GM12878 (cell line): ENCODE results near the gene CD27. TPM values are rescaled to one million over a fixed set of nuclear protein-coding genes. Genes with fewer than 3 reads are reported as not detected.
A peak's percentile ranks its signal among the peaks of the same experiment; 100 is the strongest.

ENCODE experiments used
- ATAC-seq: fragments of 200-7000 bp; cut with Tn5 transposase; 3 replicates; pipeline ENCODE4 v1.9.1; 2020; ENCODE audit warnings: mild to moderate bottlenecking, moderate library complexity
- BruUV-seq: library from RNA; stranded (reverse); fragments of 400-500 nt; replicated peaks from 2 replicates; lab custom pipeline; 2021; lab: Mats Ljungman, UMichigan
- CTCF ChIA-PET: fragments of 300-600 bp; sonication (Branson Sonifier 250); formaldehyde crosslinking; extraction: SDS; loops from one replicate; lab custom pipeline; 2021; ENCODE audit warnings: inconsistent platforms; lab: Yijun Ruan, JAX
- POLR2A ChIA-PET: fragments of 350-600 bp; formaldehyde crosslinking; extraction: SDS; loops from one replicate; lab custom pipeline; 2021; ENCODE audit warnings: inconsistent platforms; lab: Charles Lee
- RAD21 ChIA-PET: fragments of 300-600 bp; sonication (Branson Sonifier 250); formaldehyde crosslinking; loops from one replicate; lab custom pipeline; 2023; ENCODE audit warnings: antibody characterized with exemption; ENCODE audit not compliant: unreplicated experiment; lab: Charles Lee
- SMC1A ChIA-PET: fragments of 300-600 bp; sonication (Branson Sonifier 250); formaldehyde crosslinking; loops from one replicate; lab custom pipeline; 2023; ENCODE audit not compliant: unreplicated experiment, uncharacterized antibody; lab: Charles Lee
- DNase-seq: peaks from one replicate; pipeline ENCODE4 v3.0.0-alpha.2; 2011; ENCODE audit warnings: low read depth, low spot score
- FAIRE-seq: peaks from 3 replicates; lab custom pipeline; 2011; peaks lifted over from hg19 to GRCh38; lab: Jason Lieb, UNC
- H2AFZ ChIP-seq: 2 replicates; pipeline ENCODE4 v1.6.0; 2011; ENCODE audit warnings: low read depth, low read length, control low read depth; ENCODE audit not compliant: control insufficient read depth
- H3K27ac ChIP-seq: 2 replicates; pipeline ENCODE4 v1.5.1; 2011; ENCODE audit warnings: control low read depth; ENCODE audit not compliant: control insufficient read depth, insufficient read depth
- H3K27me3 ChIP-seq, 2 experiments: replicated peaks in 1 of 2; 2 replicates each; pipeline versions ENCODE4 v1.6.0 to v1.6.1; 2011; ENCODE audit warnings: low read length in 1 of 2; ENCODE audit not compliant: control insufficient read depth in 2 of 2, insufficient read depth in 2 of 2
- H3K36me3 ChIP-seq, 2 experiments: 2 replicates each; pipeline ENCODE4 v1.5.1; 2011; ENCODE audit warnings: low read length in 1 of 2; ENCODE audit not compliant: control insufficient read depth in 2 of 2, insufficient read depth in 2 of 2
- H3K4me1 ChIP-seq: 2 replicates; pipeline ENCODE4 v1.6.1; 2011; ENCODE audit warnings: mild to moderate bottlenecking, low read length, moderate library complexity, mixed read lengths; ENCODE audit not compliant: control insufficient read depth, insufficient read depth
- H3K4me2 ChIP-seq: 2 replicates; pipeline ENCODE4 v1.6.0; 2011; ENCODE audit warnings: control low read depth; ENCODE audit not compliant: control insufficient read depth, insufficient read depth
- H3K4me3 ChIP-seq: fragments of 200-600 bp; sonication (generic); 2 replicates; pipeline ENCODE4 v1.5.1; 2016
- H3K79me2 ChIP-seq: 2 replicates; pipeline ENCODE4 v1.6.0; 2011; ENCODE audit warnings: low read length; ENCODE audit not compliant: control insufficient read depth, insufficient read depth
- H3K9ac ChIP-seq: 2 replicates; pipeline ENCODE4 v1.8.0; 2011; ENCODE audit warnings: low read length, control low read depth, mixed read lengths; ENCODE audit not compliant: control insufficient read depth, insufficient read depth
- H3K9me3 ChIP-seq: replicated peaks from 3 replicates; pipeline ENCODE4 v1.5.1; 2011; ENCODE audit warnings: mild to moderate bottlenecking, low read length; ENCODE audit not compliant: control insufficient read depth, insufficient read depth
- H4K20me1 ChIP-seq: 2 replicates; pipeline ENCODE4 v1.6.0; 2011; ENCODE audit not compliant: control insufficient read depth, insufficient read depth
- ATF3 ChIP-seq: IDR thresholded peaks from 2 replicates; pipeline ENCODE4 v1.6.1; 2011; ENCODE audit warnings: low read depth, mild to moderate bottlenecking, low read length, moderate library complexity, borderline replicate concordance; ENCODE audit errors: extremely low read depth
- EGR1 ChIP-seq, 2 experiments: IDR thresholded peaks; 1 replicate in 1 of 2; 2 replicates in 1 of 2; pipeline ENCODE4 v1.6.1; 2011 to 2012; ENCODE audit warnings: low read depth in 2 of 2, low read length in 2 of 2, borderline replicate concordance in 1 of 2, mild to moderate bottlenecking in 1 of 2, moderate library complexity in 1 of 2
- FOXK2 ChIP-seq: fragments of 450-650 bp; IDR thresholded peaks from 2 replicates; pipeline ENCODE4 v1.6.1; 2017; ENCODE audit warnings: mild to moderate bottlenecking, moderate library complexity
- GABPA ChIP-seq: IDR thresholded peaks from 2 replicates; pipeline ENCODE4 v1.6.1; 2014; ENCODE audit warnings: antibody characterized with exemption, low read depth, mild to moderate bottlenecking, inconsistent platforms
- IKZF2 ChIP-seq, 2 experiments: fragments of 450-650 bp; IDR thresholded peaks; 2 replicates each; pipeline ENCODE4 v1.6.1; 2017; ENCODE audit warnings: mild to moderate bottlenecking in 2 of 2, moderate library complexity in 2 of 2
- RELA ChIP-seq: fragments of 450-650 bp; IDR thresholded peaks from 2 replicates; pipeline ENCODE4 v1.8.0; 2014; ENCODE audit warnings: borderline replicate concordance; ENCODE audit not compliant: partially characterized antibody
- STAT1 ChIP-seq: fragments of 450-650 bp; conservative IDR thresholded peaks from 2 replicates; pipeline ENCODE4 v1.6.1; 2014; ENCODE audit warnings: antibody characterized with exemption, mild to moderate bottlenecking
- TBL1XR1 ChIP-seq: IDR thresholded peaks from 2 replicates; pipeline ENCODE4 v1.6.1; 2012; ENCODE audit warnings: low read depth, low read length, improper control_type of control experiment
- YY1 ChIP-seq: IDR thresholded peaks from 2 replicates; pipeline ENCODE4 v1.6.1; 2011; ENCODE audit warnings: low read depth, mild to moderate bottlenecking, low read length
- ZNF24 ChIP-seq: fragments of 450-650 bp; IDR thresholded peaks from 2 replicates; pipeline ENCODE4 v1.6.1; 2017; ENCODE audit warnings: antibody characterized with exemption, mild to moderate bottlenecking
- ZNF687 ChIP-seq: fragments of 450-650 bp; IDR thresholded peaks from 2 replicates; pipeline ENCODE4 v1.6.1; 2017; ENCODE audit warnings: mild to moderate bottlenecking, moderate library complexity
- WGBS: methylation state at CpG from one replicate; pipeline ENCODE4 v1.1.6; 2016; ENCODE audit warnings: low lambda C conversion rate; ENCODE audit not compliant: insufficient replicate concordance, insufficient coverage; ENCODE audit errors: missing lambda C conversion rate; 5-methylcytosine and 5-hydroxymethylcytosine counted together
- in situ Hi-C: fragments of 300-500 bp; cut with MboI; formaldehyde crosslinking; loops from 9 replicates; pipeline ENCODE4 v1.14.3; 2018; ENCODE audit warnings: mixed read lengths
- intact Hi-C: fragments of 100-400 bp; cut with micrococcal nuclease; formaldehyde crosslinking; loops from one replicate; pipeline ENCODE4 v1.14.2; 2022; ENCODE audit not compliant: unreplicated experiment
- polyA plus RNA-seq, 11 experiments: library from polyadenylated mRNA; depleted of rRNA in 4 of 11; unstranded in 6 of 11; stranded (reverse) in 5 of 11; fragments of >200 nt; fragmentation: Nextera tagmentation in 4 of 11; fragmentation: Illumina TruSeq in 1 of 11; extraction: Ambion mirVana in 4 of 11; extraction: Trizol in 1 of 11; gene quantifications; 1 replicate in 1 of 11; 2 replicates in 10 of 11; pipeline versions ENCODE4 v1.2.1 to v1.2.3, GENCODE V29; 2011 to 2016; ENCODE audit warnings: inconsistent platforms in 2 of 11, missing spikeins in 2 of 11, low read depth in 1 of 11
- total RNA-seq, 4 experiments: library from RNA; depleted of rRNA in 3 of 4; stranded (reverse); fragments of >200 nt in 3 of 4; fragmentation: Illumina TruSeq in 1 of 4; extraction: Trizol in 1 of 4; gene quantifications; 2 replicates each; pipeline versions ENCODE4 v1.2.1 to v1.2.3, GENCODE V29; 2013 to 2021
- TF ChIP-seq, protein P1 (sequence below): fragments of 450-650 bp; formaldehyde crosslinking; IDR thresholded peaks from 2 replicates; pipeline ENCODE4 v1.4.0; 2020; ENCODE audit warnings: mild to moderate bottlenecking, moderate library complexity

CD27 gene
- total and polyA plus RNA-seq, 10 of the 15 experiments (the other 5 are each of a cell fraction or from before 2014, with no cell fraction given), result 4.9 to 184 (median 106) TPM

- Histone ChIP-seq H3K27me3 (no peaks in the 10 kb centered on the region), H3K4me2 (no peak overlapping the region), H3K36me3 (peaks cover 22 to 37% of the 10 kb centered on the region in 2 experiments), H3K27ac (no peak overlapping the region), H3K79me2 (peaks cover 80% of the 10 kb centered on the region), H3K9ac (no peak overlapping the region; the same call in 1 of the 2 replicates), H3K9me3 (no peaks in the 10 kb centered on the region), H3K4me1 (peaks cover 43% of the 10 kb centered on the region), H2AFZ (no peak overlapping the region), H3K4me3 (no peak overlapping the region), H4K20me1 (no peaks in the 10 kb centered on the region)
- intact Hi-C loops (loop anchor here (1.0 to 5.0 kb wide), 6 partner anchors 19 to 143 kb away; no protein-coding TSS in a partner anchor), in situ Hi-C loops (loop anchor here (5.0 kb wide), 1 partner anchor 128 kb away; no protein-coding TSS in a partner anchor)
- FAIRE-seq, result no peak
- ChIA-PET RAD21 (interaction anchor here (0.6 to 8.8 kb wide), 30 partner anchors 9 to 317 kb away, joined by 3 to 319 read pairs (median 5); partner anchors contain the start of genes CD27, GAPDH, LPAR5 and MRPL51), SMC1A (interaction anchor here (0.7 to 3.4 kb wide), 33 partner anchors 9 to 270 kb away, joined by 3 to 211 read pairs (median 5); partner anchors contain the start of genes CD27, GAPDH, MRPL51 and NOP2), POLR2A (interaction anchor here (0.6 to 10.3 kb wide), 15 partner anchors 8 to 182 kb away, joined by 3 to 384 read pairs (median 4); partner anchors contain the start of genes CD27, GAPDH and TAPBPL), CTCF (interaction anchor here (0.7 to 3.9 kb wide), 49 partner anchors 9 to 398 kb away, joined by 3 to 240 read pairs (median 6); partner anchors contain the start of genes CD27, COPS7A, MRPL51 and TAPBPL)
- BruUV-seq, result no TSS peak
- ATAC-seq, result no peak
- WGBS, result 27% methylated on average over 6 of the region's 6 CpGs
- no peak for DNase-seq
- TF ChIP-seq EGR1 (IDR thresholded peaks at IDR 0.05; ENCODE audit: borderline replicate concordance in 1 of 2, low read depth in 2 of 2, low read length in 2 of 2) (no peak), ATF3 (no peak), STAT1 (0 out of 2 replicates have a peak, but pooled peaks have one; percentile 32), TBL1XR1 (no peak), GABPA (no peak), FOXK2 (no peak), IKZF2 (IDR thresholded peaks at IDR 0.05) (peak; percentile 17 to 60; a peak in 2 of 4 replicates), YY1 (peak; percentile 66; the same call in 1 of the 2 replicates), ZNF687 (0 out of 2 replicates have a peak, but pooled peaks have one; percentile 14), ZNF24 (peak; percentile 74), RELA (peak; percentile 9)
- TF ChIP-seq, protein P1, sequence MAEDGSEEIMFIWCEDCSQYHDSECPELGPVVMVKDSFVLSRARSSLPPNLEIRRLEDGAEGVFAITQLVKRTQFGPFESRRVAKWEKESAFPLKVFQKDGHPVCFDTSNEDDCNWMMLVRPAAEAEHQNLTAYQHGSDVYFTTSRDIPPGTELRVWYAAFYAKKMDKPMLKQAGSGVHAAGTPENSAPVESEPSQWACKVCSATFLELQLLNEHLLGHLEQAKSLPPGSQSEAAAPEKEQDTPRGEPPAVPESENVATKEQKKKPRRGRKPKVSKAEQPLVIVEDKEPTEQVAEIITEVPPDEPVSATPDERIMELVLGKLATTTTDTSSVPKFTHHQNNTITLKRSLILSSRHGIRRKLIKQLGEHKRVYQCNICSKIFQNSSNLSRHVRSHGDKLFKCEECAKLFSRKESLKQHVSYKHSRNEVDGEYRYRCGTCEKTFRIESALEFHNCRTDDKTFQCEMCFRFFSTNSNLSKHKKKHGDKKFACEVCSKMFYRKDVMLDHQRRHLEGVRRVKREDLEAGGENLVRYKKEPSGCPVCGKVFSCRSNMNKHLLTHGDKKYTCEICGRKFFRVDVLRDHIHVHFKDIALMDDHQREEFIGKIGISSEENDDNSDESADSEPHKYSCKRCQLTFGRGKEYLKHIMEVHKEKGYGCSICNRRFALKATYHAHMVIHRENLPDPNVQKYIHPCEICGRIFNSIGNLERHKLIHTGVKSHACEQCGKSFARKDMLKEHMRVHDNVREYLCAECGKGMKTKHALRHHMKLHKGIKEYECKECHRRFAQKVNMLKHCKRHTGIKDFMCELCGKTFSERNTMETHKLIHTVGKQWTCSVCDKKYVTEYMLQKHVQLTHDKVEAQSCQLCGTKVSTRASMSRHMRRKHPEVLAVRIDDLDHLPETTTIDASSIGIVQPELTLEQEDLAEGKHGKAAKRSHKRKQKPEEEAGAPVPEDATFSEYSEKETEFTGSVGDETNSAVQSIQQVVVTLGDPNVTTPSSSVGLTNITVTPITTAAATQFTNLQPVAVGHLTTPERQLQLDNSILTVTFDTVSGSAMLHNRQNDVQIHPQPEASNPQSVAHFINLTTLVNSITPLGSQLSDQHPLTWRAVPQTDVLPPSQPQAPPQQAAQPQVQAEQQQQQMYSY (CRISPR knock-in tag), result no peak
Observed at GRCh38 chr12:6465467-6466183, 20.9 kb downstream of the CD27 start.
